ENCODE data around the gene PKM. TPM values are rescaled to one million over a fixed set of nuclear protein-coding genes. Genes with fewer than 3 reads are reported as not detected.

PKM gene
- total RNA-seq, 1 experiment from 2014 or later, result 828 TPM

- H3K4me1 Mint-ChIP-seq (ENCODE audit: insufficient read depth, unreplicated experiment), result peaks cover 58% of the 10 kb centered on the region
These were observed 8.6 kb downstream of the PKM start for GRCh38 chr15:72222393-72222792.

GRCh38 chr15:72220687-72221086 is 10.3 kb downstream of the PKM start:
- peaks cover 45% of the 10 kb centered on the region for H3K4me1 Mint-ChIP-seq (ENCODE audit: insufficient read depth, unreplicated experiment)

More at GRCh38 chr15:72222393-72222792, 8.6 kb downstream of the PKM start:
- Mint-ChIP-seq H3K36me3 (ENCODE audit: insufficient read depth, unreplicated experiment) (peaks cover 89% of the 10 kb centered on the region), H3K27me3 (ENCODE audit: insufficient read depth, unreplicated experiment) (no peaks in the 10 kb centered on the region), H3K4me3 (ENCODE audit: unreplicated experiment) (peak overlapping the region; percentile 67), H3K27ac (ENCODE audit: low read depth, unreplicated experiment) (peak overlapping the region; percentile 71), H3K9me3 (ENCODE audit: unreplicated experiment) (no peaks in the 10 kb centered on the region)
- peak; percentile 98 for DNase-seq (ENCODE audit: unreplicated experiment)
- intact Hi-C loops (cut with micrococcal nuclease), result loop anchor here (1.0 to 2.0 kb wide), 3 partner anchors 15 to 50 kb away; partner anchors contain the start of gene PARP6
- ChIA-PET CTCF (interaction anchor here (0.6 to 2.5 kb wide), 7 partner anchors 10 to 470 kb away, joined by 3 to 7 read pairs (median 4); no protein-coding TSS in a partner anchor), POLR2A (interaction anchor here (0.6 to 6.2 kb wide), 15 partner anchors 10 to 153 kb away, joined by 3 to 146 read pairs (median 6); partner anchors contain the start of genes GRAMD2A, HEXA and PKM)
- no peak for TF ChIP-seq CTCF (IDR thresholded peaks at IDR 0.05; ENCODE audit: unreplicated experiment)
- BruUV-seq (replicated peaks), result no TSS peak

GRCh38 chr15:72217216-72217615 is 13.8 kb downstream of the PKM start:
- TF ChIP-seq CTCF (IDR thresholded peaks at IDR 0.05; ENCODE audit: unreplicated experiment), result no peak
- Mint-ChIP-seq H3K4me1 (ENCODE audit: insufficient read depth, unreplicated experiment) (peaks cover 25% of the 10 kb centered on the region), H3K36me3 (ENCODE audit: insufficient read depth, unreplicated experiment) (peaks cover 100% of the 10 kb centered on the region), H3K4me3 (ENCODE audit: unreplicated experiment) (no peak overlapping the region), H3K27ac (ENCODE audit: low read depth, unreplicated experiment) (no peak overlapping the region), H3K27me3 (ENCODE audit: insufficient read depth, unreplicated experiment) (no peaks in the 10 kb centered on the region), H3K9me3 (ENCODE audit: unreplicated experiment) (no peaks in the 10 kb centered on the region)
- intact Hi-C loops (cut with micrococcal nuclease), result no loop called here
- no peak for DNase-seq (ENCODE audit: unreplicated experiment)
- POLR2A ChIA-PET, result interaction anchor here (0.5 to 4.0 kb wide), 5 partner anchors 10 to 1647 kb away, joined by 3 to 24 read pairs (median 4); partner anchors contain the start of gene PKM
- CTCF ChIA-PET, result interaction anchor here (1.9 kb wide), 1 partner anchor 17 kb away, joined by 10 read pairs; no protein-coding TSS in a partner anchor
- BruUV-seq (replicated peaks), result no TSS peak

More at GRCh38 chr15:72220687-72221086, 10.3 kb downstream of the PKM start:
- intact Hi-C loops (cut with micrococcal nuclease), result no loop called here
- no peak for TF ChIP-seq CTCF (IDR thresholded peaks at IDR 0.05; ENCODE audit: unreplicated experiment)
- H3K27me3 Mint-ChIP-seq (ENCODE audit: insufficient read depth, unreplicated experiment), result no peaks in the 10 kb centered on the region
- BruUV-seq (replicated peaks), result no TSS peak
- H3K27ac Mint-ChIP-seq (ENCODE audit: low read depth, unreplicated experiment), result peak overlapping the region; percentile 71
- H3K36me3 Mint-ChIP-seq (ENCODE audit: insufficient read depth, unreplicated experiment), result peaks cover 97% of the 10 kb centered on the region
- no peak for DNase-seq (ENCODE audit: unreplicated experiment)
- CTCF ChIA-PET, result interaction anchor here (1.2 kb wide), 1 partner anchor 22 kb away, joined by 4 read pairs; the partner anchor contains the start of gene GRAMD2A
- H3K9me3 Mint-ChIP-seq (ENCODE audit: unreplicated experiment), result no peaks in the 10 kb centered on the region
- no peak overlapping the region for H3K4me3 Mint-ChIP-seq (ENCODE audit: unreplicated experiment)
- POLR2A ChIA-PET, result interaction anchor here (1.4 to 6.2 kb wide), 4 partner anchors 11 to 22 kb away, joined by 3 to 146 read pairs (median 80); partner anchors contain the start of genes GRAMD2A and PKM

- intact Hi-C loops (cut with micrococcal nuclease), result no loop called here
- Mint-ChIP-seq H3K4me1 (ENCODE audit: insufficient read depth, unreplicated experiment) (peaks cover 13% of the 10 kb centered on the region), H3K27me3 (ENCODE audit: insufficient read depth, unreplicated experiment) (no peaks in the 10 kb centered on the region), H3K27ac (ENCODE audit: low read depth, unreplicated experiment) (no peak overlapping the region), H3K36me3 (ENCODE audit: insufficient read depth, unreplicated experiment) (peaks cover 100% of the 10 kb centered on the region), H3K9me3 (ENCODE audit: unreplicated experiment) (no peaks in the 10 kb centered on the region), H3K4me3 (ENCODE audit: unreplicated experiment) (no peak overlapping the region)
- POLR2A ChIA-PET, result interaction anchor here (1.2 to 4.0 kb wide), 4 partner anchors 11 to 15 kb away, joined by 3 to 24 read pairs (median 14); partner anchors contain the start of gene PKM
- BruUV-seq (replicated peaks), result TSS peak; percentile 6
- TF ChIP-seq CTCF (IDR thresholded peaks at IDR 0.05; ENCODE audit: unreplicated experiment), result no peak
- DNase-seq (ENCODE audit: unreplicated experiment), result no peak
- CTCF ChIA-PET, result interaction anchor here (0.9 to 1.9 kb wide), 3 partner anchors 12 to 18 kb away, joined by 4 to 10 read pairs (median 4); no protein-coding TSS in a partner anchor
These were observed 14.9 kb downstream of the PKM start for GRCh38 chr15:72216079-72216478.

Data from MCF 10A (cell line).